Kidney (tissue), 14 donors: ENCODE measurements around the gene AHCYL2. TPM values are rescaled to one million over a fixed set of nuclear protein-coding genes. Genes with fewer than 3 reads are reported as not detected.

Experiments used
- DNase-seq, 5 donors: peaks; one replicate each; pipeline ENCODE4 v3.0.0-alpha.2; 2013 to 2020
- FAIRE-seq: peaks from 2 replicates; lab custom pipeline; 2012; peaks lifted over from hg19 to GRCh38; lab: Jason Lieb, UNC
- H3K27ac ChIP-seq, 2 donors: one replicate each; pipeline ENCODE4 v1.7.0; 2013; ENCODE audit warnings: low read depth in 2 of 2, low read length in 2 of 2, inconsistent platforms in 1 of 2
- H3K27me3 ChIP-seq: one replicate; pipeline ENCODE4 v1.7.1; 2013; ENCODE audit warnings: low read length, inconsistent platforms; ENCODE audit not compliant: control insufficient read depth, insufficient read depth
- H3K36me3 ChIP-seq, 3 donors: one replicate each; pipeline versions ENCODE4 v1.7.0 to v1.7.1; 2013; ENCODE audit warnings: low read length in 3 of 3, control low read depth in 1 of 3, inconsistent platforms in 1 of 3; ENCODE audit not compliant: insufficient read depth in 3 of 3, control insufficient read depth in 2 of 3
- H3K4me1 ChIP-seq, 3 donors: one replicate each; pipeline versions ENCODE4 v1.7.0 to v1.7.1; 2013; ENCODE audit warnings: low read length in 3 of 3, inconsistent platforms in 1 of 3, low read depth in 1 of 3; ENCODE audit not compliant: control insufficient read depth in 2 of 3, insufficient read depth in 2 of 3
- H3K4me3 ChIP-seq, 3 donors: one replicate each; pipeline versions ENCODE4 v1.7.0 to v1.8.1; 2013; ENCODE audit warnings: low read length in 3 of 3, control low read depth in 1 of 3, inconsistent platforms in 1 of 3
- H3K9ac ChIP-seq, 3 donors: one replicate each; pipeline versions ENCODE4 v1.7.0 to v1.7.1; 2013; ENCODE audit warnings: low read length in 3 of 3, control low read depth in 1 of 3, inconsistent platforms in 1 of 3
- H3K9me3 ChIP-seq, 3 donors: one replicate each; pipeline versions ENCODE4 v1.7.0 to v1.7.1; 2013; ENCODE audit warnings: low read length in 3 of 3, control low read depth in 1 of 3, inconsistent platforms in 1 of 3; ENCODE audit not compliant: control insufficient read depth in 2 of 3, insufficient read depth in 1 of 3
- intact Hi-C: fragments of 100-400 bp; cut with DNase I; formaldehyde crosslinking; loops from one replicate; pipeline ENCODE4 v1.11.1; 2022
- polyA plus RNA-seq: library from polyadenylated mRNA; stranded (reverse); fragments of 350-450 nt; fragmentation: Illumina TruSeq; extraction: RNeasy Lipid Tissue Mini Kit (QIAGEN cat#74804); gene quantifications from one replicate; pipeline ENCODE4 v1.2.3, GENCODE V29; 2014; ENCODE audit warnings: low read depth, low replicate concordance; ENCODE audit not compliant: insufficient read depth
- total RNA-seq: library from RNA; stranded (reverse); fragmentation: NEBNext Ultra II Directional; extraction: Animal tissue kit (Norgen Biotek cat#: 25700); gene quantifications from one replicate; pipeline ENCODE4 v1.2.1, GENCODE V29; 2021
- TF ChIP-seq, protein P1 (sequence below): IDR thresholded peaks from 3 replicates; pipeline ENCODE4 v1.5.1; 2012; ENCODE audit warnings: mild to moderate bottlenecking, moderate library complexity, borderline replicate concordance; ENCODE audit not compliant: insufficient read depth; ENCODE audit errors: extremely low read depth
- donor health status: control.
- donor health status: control.
- donor health status: control.
- donor health status: control.
- donor health status: control.
- donor health status: DM: yes; HTN: yes; CAD: no.
- donor health status: Normal renal cell carcinoma (clear cell type).

AHCYL2 gene
- total and polyA plus RNA-seq, 2 donors from 2014 or later, result 19.5 to 25.2 TPM

DNA sequence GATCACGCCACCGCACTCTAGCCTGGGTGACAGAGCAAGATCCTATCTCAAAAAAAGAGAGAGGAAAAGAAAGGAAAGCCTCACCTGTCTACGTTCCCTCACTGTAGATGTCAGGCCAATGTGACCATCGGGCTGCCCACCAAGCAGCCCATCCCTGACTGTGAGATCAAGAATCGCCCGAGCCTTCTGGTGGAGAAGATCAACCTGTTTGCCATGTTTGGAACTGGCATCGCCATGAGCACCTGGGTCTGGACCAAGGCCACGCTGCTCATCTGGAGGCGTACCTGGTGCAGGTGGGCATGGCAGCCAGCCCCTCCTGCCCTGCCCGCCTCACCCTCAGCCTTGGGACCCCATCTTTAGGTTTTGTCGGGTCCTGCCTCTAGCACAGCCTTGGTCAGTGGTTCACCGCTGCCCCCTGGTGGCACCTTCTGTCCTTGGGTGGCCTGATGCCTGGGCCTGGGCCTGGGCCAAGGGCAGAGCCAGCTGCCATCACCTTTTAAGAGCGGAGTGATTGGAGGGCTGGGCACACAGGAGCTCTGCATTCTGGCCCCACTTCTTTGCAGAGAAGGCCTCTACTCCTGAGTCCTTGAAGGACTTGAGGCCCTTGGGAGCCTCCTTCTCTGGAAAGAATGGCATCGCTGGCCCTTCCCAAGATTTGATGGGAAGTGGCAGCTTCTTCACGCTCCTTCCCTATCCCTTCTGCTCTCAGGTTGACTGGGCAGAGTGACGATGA lies 14.4 kb upstream of the AHCYL2 start:
- no peak for FAIRE-seq
- peak; percentile 53 to 89 (median 73) for DNase-seq
- H3K36me3 ChIP-seq, result peaks cover 2 to 24% (median 6%) of the 10 kb centered on the region in 3 donors

DNA sequence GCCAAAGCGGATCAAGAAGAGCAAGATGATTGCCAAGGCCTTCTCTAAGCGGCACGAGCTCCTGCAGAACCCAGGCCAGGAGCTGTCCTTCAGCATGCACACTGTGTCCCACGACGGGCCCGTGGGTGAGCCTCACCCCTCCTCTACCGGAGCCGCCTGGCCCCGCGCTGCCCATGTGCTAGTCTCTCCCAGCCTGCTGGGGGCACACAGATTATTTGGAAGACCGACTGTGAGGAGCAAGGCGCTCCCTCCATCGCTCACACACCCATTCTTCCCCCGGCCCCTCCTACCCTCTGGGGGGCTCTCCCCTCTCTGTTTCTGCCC lies 13.9 kb upstream of the AHCYL2 start:
- TF ChIP-seq, protein P1, sequence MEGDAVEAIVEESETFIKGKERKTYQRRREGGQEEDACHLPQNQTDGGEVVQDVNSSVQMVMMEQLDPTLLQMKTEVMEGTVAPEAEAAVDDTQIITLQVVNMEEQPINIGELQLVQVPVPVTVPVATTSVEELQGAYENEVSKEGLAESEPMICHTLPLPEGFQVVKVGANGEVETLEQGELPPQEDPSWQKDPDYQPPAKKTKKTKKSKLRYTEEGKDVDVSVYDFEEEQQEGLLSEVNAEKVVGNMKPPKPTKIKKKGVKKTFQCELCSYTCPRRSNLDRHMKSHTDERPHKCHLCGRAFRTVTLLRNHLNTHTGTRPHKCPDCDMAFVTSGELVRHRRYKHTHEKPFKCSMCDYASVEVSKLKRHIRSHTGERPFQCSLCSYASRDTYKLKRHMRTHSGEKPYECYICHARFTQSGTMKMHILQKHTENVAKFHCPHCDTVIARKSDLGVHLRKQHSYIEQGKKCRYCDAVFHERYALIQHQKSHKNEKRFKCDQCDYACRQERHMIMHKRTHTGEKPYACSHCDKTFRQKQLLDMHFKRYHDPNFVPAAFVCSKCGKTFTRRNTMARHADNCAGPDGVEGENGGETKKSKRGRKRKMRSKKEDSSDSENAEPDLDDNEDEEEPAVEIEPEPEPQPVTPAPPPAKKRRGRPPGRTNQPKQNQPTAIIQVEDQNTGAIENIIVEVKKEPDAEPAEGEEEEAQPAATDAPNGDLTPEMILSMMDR, result no peak
- no peak overlapping the region for H3K27ac ChIP-seq
- DNase-seq, result no peak

More for the DNA sequence above, 14.4 kb upstream of the AHCYL2 start:
- H3K4me3 ChIP-seq, result no peak overlapping the region
- no peaks in the 10 kb centered on the region for H3K27me3 ChIP-seq
- no peaks in the 10 kb centered on the region for H3K9me3 ChIP-seq
- no peak overlapping the region for H3K27ac ChIP-seq
- peaks cover 0 to 5% (median 0%) of the 10 kb centered on the region in 3 donors for H3K4me1 ChIP-seq
- intact Hi-C loops, result no loop called here
- TF ChIP-seq, protein P1, result peak; percentile 89
- no peak overlapping the region for H3K9ac ChIP-seq

DNA sequence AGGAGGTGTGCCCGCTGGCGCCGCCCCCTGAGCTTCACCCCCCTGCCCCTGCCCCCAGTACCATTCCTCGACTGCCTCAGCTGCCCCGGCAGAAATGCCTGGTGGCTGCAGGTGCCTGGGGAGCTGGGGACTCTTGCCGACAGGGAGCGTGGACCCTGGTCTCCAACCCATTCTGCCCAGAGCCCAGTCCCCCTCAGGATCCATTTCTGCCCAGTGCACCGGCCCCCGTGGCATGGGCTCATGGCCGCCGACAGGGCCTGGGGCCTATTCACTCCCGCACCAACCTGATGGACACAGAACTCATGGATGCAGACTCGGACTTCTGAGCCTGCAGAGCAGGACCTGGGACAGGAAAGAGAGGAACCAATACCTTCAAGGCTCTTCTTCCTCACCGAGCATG lies 12.7 kb upstream of the AHCYL2 start:
- Histone ChIP-seq H3K4me3 (no peak overlapping the region), H3K9me3 (no peaks in the 10 kb centered on the region), H3K9ac (no peak overlapping the region), H3K27ac (no peak overlapping the region), H3K36me3 (peaks cover 0 to 11% (median 6%) of the 10 kb centered on the region in 3 donors), H3K27me3 (no peaks in the 10 kb centered on the region), H3K4me1 (peaks cover 0 to 5% (median 0%) of the 10 kb centered on the region in 3 donors)
- TF ChIP-seq, protein P1, result no peak
- intact Hi-C loops, result no loop called here
- FAIRE-seq, result no peak
- DNase-seq, result no peak

More for the DNA sequence above, 13.9 kb upstream of the AHCYL2 start:
- Histone ChIP-seq H3K27me3 (no peaks in the 10 kb centered on the region), H3K9ac (no peak overlapping the region), H3K9me3 (no peaks in the 10 kb centered on the region), H3K4me1 (peaks cover 0 to 5% (median 0%) of the 10 kb centered on the region in 3 donors), H3K36me3 (peaks cover 0 to 19% (median 6%) of the 10 kb centered on the region in 3 donors), H3K4me3 (no peak overlapping the region)
- intact Hi-C loops, result no loop called here
- FAIRE-seq, result no peak
